Smooth muscle cell (in vitro differentiated cells): Measurements from ENCODE around the gene CBX8. TPM values are rescaled to one million over a fixed set of nuclear protein-coding genes. Genes with fewer than 3 reads are reported as not detected.

Source experiments
- DNase-seq: peaks from one replicate; lab custom pipeline; 2025; ENCODE audit not compliant: unreplicated experiment; lab: John Stamatoyannopoulos, UW
- H2AFZ ChIP-seq: fragments of 200-600 bp; sonication (generic); 2 replicates; pipeline ENCODE4 v1.6.0; 2016; ENCODE audit warnings: antibody characterized with exemption, low read depth, mild to moderate bottlenecking
- H3F3A ChIP-seq: fragments of 200-600 bp; sonication (generic); 2 replicates; pipeline ENCODE4 v1.6.0; 2017; ENCODE audit warnings: antibody characterized with exemption, low read depth
- H3K27ac ChIP-seq: fragments of 200-600 bp; sonication (generic); 2 replicates; pipeline ENCODE4 v1.5.1; 2016; ENCODE audit warnings: low read depth, mild to moderate bottlenecking
- H3K27me3 ChIP-seq: fragments of 200-600 bp; sonication (generic); 2 replicates; pipeline ENCODE4 v1.6.1; 2016; ENCODE audit warnings: low read depth, mild to moderate bottlenecking
- H3K36me3 ChIP-seq: fragments of 200-600 bp; sonication (generic); 2 replicates; pipeline ENCODE4 v1.5.1; 2016; ENCODE audit warnings: low read depth
- H3K4me1 ChIP-seq: fragments of 200-600 bp; sonication (generic); 2 replicates; pipeline ENCODE4 v1.5.1; 2016; ENCODE audit warnings: low read depth
- H3K4me2 ChIP-seq: fragments of 200-600 bp; sonication (generic); 2 replicates; pipeline ENCODE4 v1.6.0; 2016; ENCODE audit warnings: mild to moderate bottlenecking
- H3K4me3 ChIP-seq: fragments of 200-600 bp; sonication (generic); 2 replicates; pipeline ENCODE4 v1.5.1; 2016; ENCODE audit warnings: mild to moderate bottlenecking
- H3K79me2 ChIP-seq: fragments of 200-600 bp; sonication (generic); 2 replicates; pipeline ENCODE4 v1.6.0; 2016; ENCODE audit warnings: low read depth, mild to moderate bottlenecking
- H3K9ac ChIP-seq: fragments of 200-600 bp; sonication (generic); 2 replicates; pipeline ENCODE4 v1.6.0; 2016; ENCODE audit warnings: low read depth
- H3K9me3 ChIP-seq: fragments of 200-600 bp; sonication (generic); replicated peaks from 2 replicates; pipeline ENCODE4 v1.5.1; 2016; ENCODE audit warnings: low read depth
- H4K20me1 ChIP-seq: fragments of 200-600 bp; sonication (generic); 2 replicates; pipeline ENCODE4 v1.6.0; 2016; ENCODE audit warnings: low read depth
- WGBS: methylation state at CpG from one replicate; pipeline ENCODE4 v1.1.7; 2016; ENCODE audit warnings: low lambda C conversion rate; 5-methylcytosine and 5-hydroxymethylcytosine counted together
- polyA plus RNA-seq: library from polyadenylated mRNA; unstranded; fragments of >200 nt; fragmentation: Nextera tagmentation; extraction: Ambion mirVana; gene quantifications from 2 replicates; pipeline ENCODE4 v1.2.1, GENCODE V29; 2016
- total RNA-seq: library from RNA; depleted of rRNA; stranded (reverse); fragments of >200 nt; gene quantifications from 2 replicates; pipeline ENCODE4 v1.2.3, GENCODE V29; 2014
- TF ChIP-seq, protein P1 (sequence below): fragments of 200-600 bp; sonication (generic); IDR thresholded peaks from 2 replicates; pipeline ENCODE4 v1.5.1; 2017; ENCODE audit warnings: borderline replicate concordance, mild to moderate bottlenecking, antibody characterized with exemption; ENCODE audit not compliant: insufficient read depth, poor library complexity, severe bottlenecking

Gene CBX8
- total and polyA plus RNA-seq, 2 experiments from 2014 or later: 2.6 to 4.3 TPM

DNA sequence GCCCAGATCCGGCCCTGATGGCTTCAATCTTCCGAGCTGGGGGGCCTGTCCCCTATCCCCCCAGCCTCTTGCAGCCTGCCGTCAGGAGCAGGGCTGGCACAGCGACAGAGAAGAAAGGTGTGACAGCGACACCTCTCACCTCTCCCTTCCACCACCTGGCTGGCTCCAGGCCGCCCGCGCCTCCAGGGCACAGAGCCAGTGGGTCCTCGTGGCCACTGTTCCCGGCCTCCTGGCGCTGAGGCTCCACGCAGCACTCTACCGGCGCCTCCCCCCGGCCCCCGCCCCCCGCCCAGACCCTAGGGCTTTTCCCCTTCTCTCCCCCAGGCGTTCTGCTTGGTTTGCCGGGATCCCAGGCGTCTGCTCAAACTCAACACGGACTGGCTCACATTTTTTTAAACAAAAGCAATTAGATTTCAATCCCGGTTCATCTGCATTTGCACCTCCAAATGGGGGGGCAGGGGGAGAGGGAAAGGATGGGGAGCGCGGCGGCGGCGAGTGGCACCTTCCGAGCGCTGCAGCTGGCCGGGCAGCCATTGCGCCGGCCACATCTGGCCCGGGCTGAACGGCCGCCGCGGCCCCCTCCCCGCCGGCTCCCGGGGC is 12.8 kb upstream of the CBX8 start:
- Histone ChIP-seq H3K9me3 (no peaks in the 10 kb centered on the region), H2AFZ (no peak overlapping the region), H4K20me1 (no peaks in the 10 kb centered on the region), H3K4me3 (peak overlapping the region; percentile 43), H3F3A (peaks cover 8% of the 10 kb centered on the region), H3K4me1 (peaks cover 29% of the 10 kb centered on the region), H3K27ac (no peak overlapping the region), H3K27me3 (peaks cover 90% of the 10 kb centered on the region), H3K9ac (no peak overlapping the region), H3K79me2 (no peaks in the 10 kb centered on the region), H3K36me3 (no peaks in the 10 kb centered on the region), H3K4me2 (peak overlapping the region; percentile 80)
- 2% methylated on average over 26 of the region's 40 CpGs for WGBS
- TF ChIP-seq, protein P1, sequence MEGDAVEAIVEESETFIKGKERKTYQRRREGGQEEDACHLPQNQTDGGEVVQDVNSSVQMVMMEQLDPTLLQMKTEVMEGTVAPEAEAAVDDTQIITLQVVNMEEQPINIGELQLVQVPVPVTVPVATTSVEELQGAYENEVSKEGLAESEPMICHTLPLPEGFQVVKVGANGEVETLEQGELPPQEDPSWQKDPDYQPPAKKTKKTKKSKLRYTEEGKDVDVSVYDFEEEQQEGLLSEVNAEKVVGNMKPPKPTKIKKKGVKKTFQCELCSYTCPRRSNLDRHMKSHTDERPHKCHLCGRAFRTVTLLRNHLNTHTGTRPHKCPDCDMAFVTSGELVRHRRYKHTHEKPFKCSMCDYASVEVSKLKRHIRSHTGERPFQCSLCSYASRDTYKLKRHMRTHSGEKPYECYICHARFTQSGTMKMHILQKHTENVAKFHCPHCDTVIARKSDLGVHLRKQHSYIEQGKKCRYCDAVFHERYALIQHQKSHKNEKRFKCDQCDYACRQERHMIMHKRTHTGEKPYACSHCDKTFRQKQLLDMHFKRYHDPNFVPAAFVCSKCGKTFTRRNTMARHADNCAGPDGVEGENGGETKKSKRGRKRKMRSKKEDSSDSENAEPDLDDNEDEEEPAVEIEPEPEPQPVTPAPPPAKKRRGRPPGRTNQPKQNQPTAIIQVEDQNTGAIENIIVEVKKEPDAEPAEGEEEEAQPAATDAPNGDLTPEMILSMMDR: no peak
- no peak for DNase-seq

DNA sequence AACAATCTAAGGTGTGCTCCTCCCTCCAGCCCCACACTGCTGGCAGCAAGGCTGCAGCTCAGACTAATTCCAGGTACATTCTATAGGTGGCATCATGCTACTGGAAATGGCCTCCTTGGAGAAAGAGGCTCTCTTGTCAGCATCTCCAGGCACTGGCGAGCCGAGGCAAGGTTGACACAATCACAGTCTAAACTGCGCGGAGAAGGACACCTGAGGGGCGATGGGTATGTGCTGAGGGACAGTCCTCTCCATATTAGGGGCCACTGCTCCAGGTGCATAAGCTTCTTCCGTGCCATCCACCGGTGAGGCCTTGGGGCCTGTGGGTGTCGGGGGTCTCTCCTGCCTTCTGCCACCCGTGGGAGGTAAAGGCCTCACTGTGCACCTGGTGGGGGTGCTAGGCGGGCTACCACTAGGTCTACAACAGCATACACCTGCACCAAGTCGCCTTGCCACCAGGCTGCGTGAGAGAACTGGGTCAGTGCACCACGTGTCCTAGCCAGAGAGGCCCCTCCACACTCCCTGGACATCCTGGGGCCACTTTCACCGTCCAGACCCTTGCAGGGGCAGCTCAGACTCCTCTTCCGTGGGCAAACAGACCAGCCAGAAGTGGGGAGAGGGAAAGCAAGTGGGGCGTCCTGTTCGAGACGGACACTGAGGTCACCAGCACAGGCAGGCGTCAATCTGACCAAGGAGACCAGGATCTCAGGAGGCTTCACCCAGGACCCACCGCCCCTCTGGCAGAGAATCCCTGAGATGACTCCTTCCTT is 12.1 kb upstream of the CBX8 start:
- Histone ChIP-seq H3K4me2 (no peak overlapping the region), H3K4me1 (peaks cover 31% of the 10 kb centered on the region), H3K27me3 (peaks cover 90% of the 10 kb centered on the region), H3K27ac (no peak overlapping the region), H3F3A (peaks cover 13% of the 10 kb centered on the region), H3K79me2 (no peaks in the 10 kb centered on the region), H4K20me1 (no peaks in the 10 kb centered on the region), H3K9ac (no peak overlapping the region), H2AFZ (no peak overlapping the region), H3K9me3 (no peaks in the 10 kb centered on the region), H3K4me3 (no peak overlapping the region), H3K36me3 (no peaks in the 10 kb centered on the region)
- 27% methylated on average over 20 of the region's 20 CpGs for WGBS
- no peak for DNase-seq
- TF ChIP-seq, protein P1: peak; percentile 24

DNA sequence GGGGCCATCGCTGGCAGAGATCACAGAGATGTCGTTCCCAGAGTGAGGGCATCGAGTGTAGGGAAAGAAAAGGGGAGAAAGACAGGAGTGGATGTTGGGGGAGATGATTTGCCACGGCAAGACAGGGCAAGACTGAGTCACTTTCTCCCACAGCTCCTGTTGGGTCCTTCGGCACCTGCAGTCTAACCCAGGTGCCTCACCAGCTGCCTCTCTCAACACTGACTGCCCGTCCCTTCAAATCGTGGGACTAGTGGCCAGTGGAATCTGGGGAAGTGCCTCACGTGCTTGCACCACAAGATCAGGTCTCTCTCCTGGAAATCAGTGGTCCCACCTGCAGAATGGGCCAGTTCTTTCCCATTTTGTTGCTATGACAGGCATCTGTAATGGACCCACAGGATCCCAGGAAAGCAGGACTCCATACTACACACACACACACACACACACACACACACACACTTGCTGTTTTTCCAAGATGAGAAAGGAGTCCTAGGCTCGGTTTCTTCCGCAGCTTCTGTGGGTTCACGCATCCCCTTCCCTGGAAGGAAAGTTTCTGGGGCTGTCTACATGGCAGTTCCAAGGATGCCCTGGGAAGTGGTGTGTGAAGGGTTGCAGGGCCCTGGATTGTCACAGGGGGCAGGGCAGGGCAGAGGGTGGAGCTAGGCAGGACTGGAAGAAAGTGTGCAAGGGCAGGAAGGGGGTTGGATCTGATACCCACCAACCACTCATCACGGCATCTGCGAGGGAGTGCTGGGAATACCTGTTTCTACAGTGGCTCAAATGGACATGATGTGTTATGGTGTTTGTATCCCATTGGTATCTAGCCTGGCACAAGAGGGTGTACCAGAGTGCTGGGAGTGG is 10.2 kb upstream of the CBX8 start:
- WGBS: 47% methylated on average over 13 of the region's 13 CpGs
- H3K9me3 ChIP-seq: no peaks in the 10 kb centered on the region
- no peaks in the 10 kb centered on the region for H3K79me2 ChIP-seq
- no peak overlapping the region for H3K4me3 ChIP-seq
- H3K27ac ChIP-seq: no peak overlapping the region
- no peaks in the 10 kb centered on the region for H4K20me1 ChIP-seq
- DNase-seq: no peak
- no peak overlapping the region for H3K4me2 ChIP-seq
- H3K36me3 ChIP-seq: no peaks in the 10 kb centered on the region
- peaks cover 25% of the 10 kb centered on the region for H3K4me1 ChIP-seq
- TF ChIP-seq, protein P1: no peak
- H2AFZ ChIP-seq: no peak overlapping the region
- H3K27me3 ChIP-seq: peaks cover 96% of the 10 kb centered on the region
- peaks cover 13% of the 10 kb centered on the region for H3F3A ChIP-seq
- H3K9ac ChIP-seq: no peak overlapping the region
